ENCODE measurements around the gene IRX4.

The IRX4 gene

GRCh38 chr5:1834022-1834551 is 48.6 kb downstream of the IRX4 start:
- DNase-seq, result no peak

- no peak for DNase-seq
Measured at GRCh38 chr5:1833264-1834021, 49.3 kb downstream of the IRX4 start.

DNA sequence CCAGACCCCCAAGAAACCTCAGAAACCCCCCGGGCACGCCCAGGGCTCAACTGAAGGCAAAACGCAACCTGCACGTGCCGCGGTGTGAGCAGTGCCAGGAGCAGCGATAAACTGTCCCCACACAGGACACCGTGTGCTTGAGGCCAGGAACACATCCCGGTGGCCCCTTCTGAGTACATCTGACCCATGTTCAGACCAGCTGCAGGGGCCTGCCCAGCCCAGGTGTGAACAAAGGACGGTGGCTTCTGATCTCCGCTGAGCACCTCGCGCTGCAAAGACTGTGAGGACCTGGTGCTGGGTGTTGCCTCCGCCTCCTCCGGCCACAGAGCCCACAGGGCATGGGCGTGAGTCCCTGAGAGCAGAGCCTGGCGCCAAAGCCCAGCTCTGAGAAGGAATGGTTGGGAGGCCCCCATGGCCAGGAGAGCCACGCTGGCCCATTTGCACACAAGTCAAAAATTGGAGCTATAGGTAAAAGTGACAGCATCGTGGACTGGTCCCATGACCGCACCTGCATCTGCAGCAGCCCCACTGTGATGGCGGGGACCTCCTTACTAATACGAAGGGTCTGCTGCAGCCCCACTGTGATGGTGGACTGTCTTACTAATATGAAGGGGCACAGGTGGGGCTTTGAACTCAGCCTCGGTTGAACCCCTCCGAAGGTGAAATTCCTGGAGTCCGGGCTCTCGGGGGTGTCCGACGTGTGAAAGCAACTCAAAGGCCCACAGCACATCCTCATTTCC is 50.0 kb downstream of the IRX4 start:
- no peak for DNase-seq

GRCh38 chr5:1831677-1832313 is 50.9 kb downstream of the IRX4 start:
- no peak for DNase-seq

GRCh38 chr5:1831257-1831656 is 51.5 kb downstream of the IRX4 start:
- DNase-seq, result no peak

DNA sequence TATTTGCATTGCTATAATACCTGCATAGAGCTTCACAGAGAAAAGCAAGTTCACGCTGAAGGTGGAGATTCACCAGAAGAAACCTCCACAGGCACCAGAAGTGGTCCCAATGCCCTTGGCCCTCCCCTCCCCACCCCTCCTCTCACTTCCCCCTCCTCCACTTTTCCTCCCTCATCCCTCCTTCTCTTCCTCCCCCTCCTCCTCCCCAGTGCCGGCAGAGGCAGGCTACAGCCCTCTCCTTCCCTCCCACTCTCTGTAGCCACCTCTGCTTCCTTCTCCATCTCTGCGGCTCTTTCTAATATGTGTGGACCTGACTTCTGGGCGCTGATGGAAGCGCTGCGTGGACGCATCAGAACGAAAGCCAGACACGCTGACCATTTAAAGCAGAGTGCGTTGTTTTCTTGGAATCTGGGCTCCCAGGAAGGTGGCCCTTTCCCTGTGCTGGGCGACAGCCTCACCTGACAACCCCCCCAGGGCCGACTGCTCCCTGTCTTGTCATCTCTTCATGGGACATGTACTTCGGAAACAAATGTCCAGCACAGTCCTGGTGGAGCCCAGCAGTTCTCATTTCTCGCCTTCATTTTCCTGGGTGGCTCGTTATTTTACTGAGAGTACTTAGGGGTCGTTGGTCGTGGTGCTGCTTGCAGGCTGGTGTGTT is 52.0 kb downstream of the IRX4 start:
- no peak for DNase-seq

- DNase-seq, result no peak
Measured at GRCh38 chr5:1827886-1828397, 54.8 kb downstream of the IRX4 start.

Measured in NCI-H1694 treated with DMSO at 0.1 percent for 48 hours (cell line).